NCI-H345 treated with DMSO at 0.1 percent for 48 hours (cell line): ENCODE data around the gene RYR2.

Experiments used
- DNase-seq: peaks from one replicate; lab custom pipeline; 2025; ENCODE audit not compliant: unreplicated experiment; lab: John Stamatoyannopoulos, UW

The RYR2 gene

GRCh38 chr1:237416924-237417655 lies 375.1 kb downstream of the RYR2 start:
- no peak for DNase-seq

- DNase-seq, result no peak
Observed at GRCh38 chr1:237428809-237429208, 386.8 kb downstream of the RYR2 start.

GRCh38 chr1:237429252-237429651 lies 387.3 kb downstream of the RYR2 start:
- no peak for DNase-seq

- no peak for DNase-seq
Observed at GRCh38 chr1:237431448-237431847, 389.5 kb downstream of the RYR2 start.

GRCh38 chr1:237440346-237440745 lies 398.4 kb downstream of the RYR2 start:
- DNase-seq, result no peak

- no peak for DNase-seq
Observed at GRCh38 chr1:237444120-237444790, 402.3 kb downstream of the RYR2 start.

GRCh38 chr1:237448042-237448441 lies 406.1 kb downstream of the RYR2 start:
- DNase-seq, result no peak

- DNase-seq, result no peak
Observed at GRCh38 chr1:237457573-237457972, 415.6 kb downstream of the RYR2 start.

GRCh38 chr1:237467320-237467719 lies 425.3 kb downstream of the RYR2 start:
- no peak for DNase-seq

GRCh38 chr1:237470712-237471338 lies 428.8 kb downstream of the RYR2 start:
- no peak for DNase-seq

- no peak for DNase-seq
Observed at GRCh38 chr1:237471377-237471776, 429.4 kb downstream of the RYR2 start.

- no peak for DNase-seq
Observed at GRCh38 chr1:237471956-237472355, 430.0 kb downstream of the RYR2 start.

GRCh38 chr1:237473854-237474253 lies 431.9 kb downstream of the RYR2 start:
- DNase-seq, result no peak

GRCh38 chr1:237478082-237478481 lies 436.1 kb downstream of the RYR2 start:
- no peak for DNase-seq

- DNase-seq, result no peak
Observed at GRCh38 chr1:237478842-237479241, 436.9 kb downstream of the RYR2 start.

- DNase-seq, result no peak
Observed at GRCh38 chr1:237482777-237483176, 440.8 kb downstream of the RYR2 start.

- no peak for DNase-seq
Observed at GRCh38 chr1:237492359-237492758, 450.4 kb downstream of the RYR2 start.

GRCh38 chr1:237500566-237500965 lies 458.6 kb downstream of the RYR2 start:
- DNase-seq, result no peak

- DNase-seq, result no peak
Observed at GRCh38 chr1:237503292-237503691, 461.3 kb downstream of the RYR2 start.

- DNase-seq, result no peak
Observed at GRCh38 chr1:237507005-237507404, 465.0 kb downstream of the RYR2 start.

- DNase-seq, result no peak
Observed at GRCh38 chr1:237509748-237510147, 467.8 kb downstream of the RYR2 start.

- no peak for DNase-seq
Observed at GRCh38 chr1:237525102-237525501, 483.1 kb downstream of the RYR2 start.
